ENCODE measurements around the gene TFEB. TPM values are rescaled to one million over a fixed set of nuclear protein-coding genes. Genes with fewer than 3 reads are reported as not detected.
A peak's percentile ranks its signal among the peaks of the same experiment; 100 is the strongest.

The TFEB gene
- total and polyA plus RNA-seq, 8 donors: 7.6 to 37.0 (median 9.8) TPM

- DNase-seq (no peak), ATAC-seq (no peak)
- TF ChIP-seq, protein P1, sequence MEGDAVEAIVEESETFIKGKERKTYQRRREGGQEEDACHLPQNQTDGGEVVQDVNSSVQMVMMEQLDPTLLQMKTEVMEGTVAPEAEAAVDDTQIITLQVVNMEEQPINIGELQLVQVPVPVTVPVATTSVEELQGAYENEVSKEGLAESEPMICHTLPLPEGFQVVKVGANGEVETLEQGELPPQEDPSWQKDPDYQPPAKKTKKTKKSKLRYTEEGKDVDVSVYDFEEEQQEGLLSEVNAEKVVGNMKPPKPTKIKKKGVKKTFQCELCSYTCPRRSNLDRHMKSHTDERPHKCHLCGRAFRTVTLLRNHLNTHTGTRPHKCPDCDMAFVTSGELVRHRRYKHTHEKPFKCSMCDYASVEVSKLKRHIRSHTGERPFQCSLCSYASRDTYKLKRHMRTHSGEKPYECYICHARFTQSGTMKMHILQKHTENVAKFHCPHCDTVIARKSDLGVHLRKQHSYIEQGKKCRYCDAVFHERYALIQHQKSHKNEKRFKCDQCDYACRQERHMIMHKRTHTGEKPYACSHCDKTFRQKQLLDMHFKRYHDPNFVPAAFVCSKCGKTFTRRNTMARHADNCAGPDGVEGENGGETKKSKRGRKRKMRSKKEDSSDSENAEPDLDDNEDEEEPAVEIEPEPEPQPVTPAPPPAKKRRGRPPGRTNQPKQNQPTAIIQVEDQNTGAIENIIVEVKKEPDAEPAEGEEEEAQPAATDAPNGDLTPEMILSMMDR (IDR thresholded peaks at IDR 0.05): no peak
- Histone ChIP-seq H3K4me1 (peaks cover 14 to 52% of the 10 kb centered on the region in 2 donors), H3K9me3 (no peaks in the 10 kb centered on the region), H3K4me3 (no peak overlapping the region), H3K27me3 (no peaks in the 10 kb centered on the region), H3K36me3 (peaks cover 0 to 31% of the 10 kb centered on the region in 2 donors), H3K27ac (peak overlapping the region in 1 of 2 donors; percentile 26)
- intact Hi-C loops (cut with DNase I): no loop called here
Observed at GRCh38 chr6:41777551-41778285, 42.3 kb upstream of the TFEB start.

DNA sequence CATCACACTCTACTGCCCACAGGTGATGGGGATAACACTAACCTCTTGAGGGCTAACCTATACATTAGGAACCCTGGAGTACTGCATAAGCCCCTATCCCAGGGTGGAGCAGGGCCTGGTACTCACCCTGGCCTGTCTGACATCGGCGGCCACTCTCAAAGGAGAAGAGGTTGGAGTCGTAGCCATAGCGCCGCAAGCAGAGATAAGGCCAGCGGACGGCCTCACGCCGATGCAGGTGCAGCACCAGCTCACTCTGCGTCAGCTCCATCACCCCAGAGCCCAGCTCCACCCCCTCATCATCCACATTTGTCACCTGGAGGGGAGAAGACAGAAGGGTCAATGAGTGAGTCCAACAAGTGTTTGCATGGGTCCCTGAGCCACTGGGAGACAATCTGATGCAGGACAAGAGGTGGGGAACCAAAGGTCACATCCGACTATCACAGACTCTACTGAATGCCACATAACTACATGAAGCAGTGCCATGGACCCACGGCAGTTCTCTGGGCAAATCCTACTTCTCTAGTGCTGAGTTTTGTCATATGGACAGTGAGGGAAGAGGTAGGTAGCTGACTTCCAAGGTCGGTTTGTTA, 40.0 kb upstream of the TFEB start:
- Histone ChIP-seq H3K9me3 (no peaks in the 10 kb centered on the region), H3K4me1 (peaks cover 7 to 36% of the 10 kb centered on the region in 2 donors), H3K27me3 (no peaks in the 10 kb centered on the region), H3K27ac (no peak overlapping the region), H3K36me3 (peaks cover 0 to 54% of the 10 kb centered on the region in 2 donors), H3K4me3 (no peak overlapping the region)
- intact Hi-C loops (cut with DNase I): no loop called here
- TF ChIP-seq, protein P1 (IDR thresholded peaks at IDR 0.05): no peak
- ATAC-seq (no peak), DNase-seq (no peak)

DNA sequence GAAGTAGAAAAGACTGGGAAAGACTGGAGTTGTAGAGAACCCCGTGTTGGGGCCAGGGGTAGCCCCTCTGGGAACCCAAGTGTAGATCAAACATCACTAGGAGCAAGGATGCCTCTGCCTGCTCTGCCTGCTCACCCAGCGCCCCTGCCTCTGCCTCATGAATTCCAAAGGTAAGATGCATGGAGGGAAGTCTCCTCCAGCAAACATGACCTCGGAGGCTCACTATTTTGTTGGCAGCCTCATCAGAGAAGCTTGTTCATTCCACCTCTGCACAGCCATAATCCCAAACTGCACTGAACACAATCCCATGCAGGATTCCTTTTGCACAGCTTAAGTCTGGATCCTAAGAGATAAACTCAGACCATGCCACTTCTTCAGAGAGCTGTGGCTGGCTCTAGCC, 39.4 kb upstream of the TFEB start:
- TF ChIP-seq, protein P1 (IDR thresholded peaks at IDR 0.05): no peak
- intact Hi-C loops (cut with DNase I): no loop called here
- Histone ChIP-seq H3K9me3 (no peaks in the 10 kb centered on the region), H3K36me3 (peaks cover 0 to 60% of the 10 kb centered on the region in 2 donors), H3K4me1 (peaks cover 7 to 36% of the 10 kb centered on the region in 2 donors), H3K4me3 (no peak overlapping the region), H3K27me3 (no peaks in the 10 kb centered on the region), H3K27ac (no peak overlapping the region)
- ATAC-seq (no peak), DNase-seq (no peak)

GRCh38 chr6:41771058-41771983, 35.9 kb upstream of the TFEB start:
- H3K9me3 ChIP-seq: no peaks in the 10 kb centered on the region
- H3K27me3 ChIP-seq: no peaks in the 10 kb centered on the region
- intact Hi-C loops (cut with DNase I): no loop called here
- peaks cover 4 to 14% of the 10 kb centered on the region in 2 donors for H3K4me1 ChIP-seq
- DNase-seq (no peak), ATAC-seq (no peak)
- H3K27ac ChIP-seq: no peak overlapping the region
- peaks cover 0 to 68% of the 10 kb centered on the region in 2 donors for H3K36me3 ChIP-seq
- no peak overlapping the region for H3K4me3 ChIP-seq
- TF ChIP-seq, protein P1 (IDR thresholded peaks at IDR 0.05): no peak

Measured in left lung (tissue), 10 donors.